T-helper 2 cell treated with Interferon-gamma antibody and Interleukin-4, amounts not matched to agents 5 μg/mL and 100 μg/mL, for 36 hours (primary cell): Measurements from ENCODE around the gene CDH26.

Experiments
- DNase-seq: peaks from one replicate; pipeline ENCODE4 v3.0.0; 2021; ENCODE audit warnings: low spot score
- H3K27ac Mint-ChIP-seq: one replicate; pipeline ENCODE4 v1.8.0; 2021; ENCODE audit warnings: mild to moderate bottlenecking, mixed read lengths
- H3K27me3 Mint-ChIP-seq: one replicate; pipeline ENCODE4 v1.8.0; 2021; ENCODE audit warnings: low read depth, mixed read lengths
- H3K36me3 Mint-ChIP-seq: one replicate; pipeline ENCODE4 v1.8.0; 2021; ENCODE audit warnings: low read depth, mixed read lengths
- H3K4me1 Mint-ChIP-seq: one replicate; pipeline ENCODE4 v1.8.0; 2021; ENCODE audit warnings: low read depth, mixed read lengths
- H3K4me3 Mint-ChIP-seq: one replicate; pipeline ENCODE4 v1.8.0; 2022; ENCODE audit warnings: mild to moderate bottlenecking, moderate library complexity, mixed read lengths
- H3K9me3 Mint-ChIP-seq: one replicate; pipeline ENCODE4 v1.8.0; 2021; ENCODE audit warnings: mixed read lengths

CDH26 gene

DNA sequence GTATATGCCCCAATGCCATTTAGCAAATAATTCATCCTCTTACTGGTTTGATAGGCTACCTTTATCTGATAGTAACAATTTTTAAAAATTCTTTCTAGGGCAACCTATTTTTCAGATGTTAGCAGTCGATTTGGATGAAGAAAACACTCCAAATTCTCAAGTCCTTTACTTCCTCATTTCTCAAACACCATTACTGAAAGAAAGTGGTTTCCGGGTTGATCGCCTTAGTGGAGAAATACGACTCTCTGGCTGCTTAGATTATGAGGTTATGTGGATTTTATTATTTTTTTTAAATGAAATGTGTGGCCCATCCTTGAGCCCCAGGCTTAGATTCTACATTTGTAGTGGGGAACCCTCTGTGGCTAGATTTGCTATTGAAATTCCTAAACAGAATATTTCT, 26.3 kb downstream of the CDH26 start:
- H3K36me3 Mint-ChIP-seq, result no peaks in the 10 kb centered on the region
- no peak for DNase-seq
- H3K4me3 Mint-ChIP-seq, result no peak overlapping the region
- H3K27ac Mint-ChIP-seq, result no peak overlapping the region
- H3K27me3 Mint-ChIP-seq, result no peaks in the 10 kb centered on the region
- H3K9me3 Mint-ChIP-seq, result no peaks in the 10 kb centered on the region
- H3K4me1 Mint-ChIP-seq, result peaks cover 3% of the 10 kb centered on the region

DNA sequence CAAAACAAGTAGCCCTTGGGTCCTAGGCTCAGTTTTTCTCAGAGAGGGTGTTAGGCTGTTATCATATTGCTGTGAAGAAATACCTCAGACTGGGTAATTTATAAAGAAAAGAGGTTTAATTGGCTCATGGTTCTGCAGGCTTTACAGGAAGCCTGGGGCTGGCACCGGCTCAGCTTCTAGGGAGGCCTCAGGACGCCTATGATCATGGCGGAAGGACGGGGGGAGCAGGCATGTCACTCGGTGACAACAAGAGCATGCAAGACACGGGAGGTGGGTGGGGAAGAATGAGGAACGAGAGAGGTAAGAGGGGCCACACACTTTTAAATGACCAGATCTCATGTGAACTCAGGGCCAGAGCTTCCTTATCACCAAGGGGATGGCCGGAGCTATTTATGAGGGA, 26.9 kb downstream of the CDH26 start:
- H3K4me1 Mint-ChIP-seq, result peaks cover 3% of the 10 kb centered on the region
- DNase-seq, result no peak
- no peaks in the 10 kb centered on the region for H3K27me3 Mint-ChIP-seq
- H3K27ac Mint-ChIP-seq, result no peak overlapping the region
- H3K36me3 Mint-ChIP-seq, result no peaks in the 10 kb centered on the region
- H3K9me3 Mint-ChIP-seq, result no peaks in the 10 kb centered on the region
- H3K4me3 Mint-ChIP-seq, result no peak overlapping the region

DNA sequence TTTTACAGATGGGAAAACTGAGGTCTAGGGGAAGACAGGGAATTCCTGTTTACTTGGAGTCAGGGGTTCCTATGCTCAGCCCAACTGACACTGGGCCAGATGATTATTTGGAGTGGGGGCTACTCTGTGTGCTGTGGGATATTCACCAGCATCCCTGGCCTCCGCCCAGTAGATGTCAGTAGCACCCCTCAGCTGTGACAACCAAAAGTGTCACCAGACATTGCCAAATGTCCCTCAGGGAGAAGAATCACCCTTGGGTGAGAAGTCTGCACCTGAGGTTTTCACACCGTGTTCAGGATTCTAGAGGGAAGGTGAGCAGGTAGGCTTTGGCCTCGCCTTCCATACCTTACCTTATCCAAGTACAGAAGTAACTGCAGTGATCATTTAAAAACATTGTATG, 27.6 kb downstream of the CDH26 start:
- Mint-ChIP-seq H3K27me3 (no peaks in the 10 kb centered on the region), H3K36me3 (no peaks in the 10 kb centered on the region), H3K27ac (no peak overlapping the region), H3K4me1 (peaks cover 3% of the 10 kb centered on the region), H3K4me3 (no peak overlapping the region), H3K9me3 (no peaks in the 10 kb centered on the region)
- no peak for DNase-seq

DNA sequence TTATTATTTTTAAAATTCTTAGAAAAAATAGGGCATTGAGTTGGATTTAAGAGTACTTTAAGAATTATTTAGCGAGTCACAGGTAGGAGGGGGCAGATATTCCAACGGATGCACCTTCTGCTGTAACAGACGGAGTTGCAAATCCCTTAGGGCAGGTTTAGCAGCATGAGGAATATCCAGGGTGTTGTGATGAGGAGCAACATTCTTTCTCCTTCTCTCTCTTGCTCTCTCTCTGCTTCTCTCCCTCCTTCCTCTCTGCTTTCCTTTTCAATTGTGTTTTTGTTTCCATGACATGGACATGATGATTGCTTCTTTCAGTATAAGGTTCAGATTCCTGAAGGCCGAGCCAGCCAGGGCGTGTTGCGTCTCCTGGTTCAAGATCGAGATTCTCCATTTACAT, 28.9 kb downstream of the CDH26 start:
- H3K9me3 Mint-ChIP-seq, result no peaks in the 10 kb centered on the region
- no peaks in the 10 kb centered on the region for H3K27me3 Mint-ChIP-seq
- H3K36me3 Mint-ChIP-seq, result no peaks in the 10 kb centered on the region

GRCh38 chr20:59988141-59988540, 29.9 kb downstream of the CDH26 start:
- Mint-ChIP-seq H3K4me1 (peaks cover 3% of the 10 kb centered on the region), H3K27ac (no peak overlapping the region), H3K4me3 (no peak overlapping the region), H3K27me3 (no peaks in the 10 kb centered on the region), H3K36me3 (no peaks in the 10 kb centered on the region), H3K9me3 (no peaks in the 10 kb centered on the region)
- no peak for DNase-seq

More for the DNA sequence above, 28.9 kb downstream of the CDH26 start:
- no peak overlapping the region for H3K27ac Mint-ChIP-seq
- H3K4me3 Mint-ChIP-seq, result no peak overlapping the region
- peaks cover 3% of the 10 kb centered on the region for H3K4me1 Mint-ChIP-seq
- DNase-seq, result no peak

GRCh38 chr20:59992526-59993084, 34.4 kb downstream of the CDH26 start:
- peaks cover 3% of the 10 kb centered on the region for H3K4me1 Mint-ChIP-seq
- no peaks in the 10 kb centered on the region for H3K36me3 Mint-ChIP-seq
- no peak for DNase-seq
- H3K27me3 Mint-ChIP-seq, result peaks cover 4% of the 10 kb centered on the region
- H3K4me3 Mint-ChIP-seq, result no peak overlapping the region
- H3K27ac Mint-ChIP-seq, result no peak overlapping the region
- no peaks in the 10 kb centered on the region for H3K9me3 Mint-ChIP-seq

DNA sequence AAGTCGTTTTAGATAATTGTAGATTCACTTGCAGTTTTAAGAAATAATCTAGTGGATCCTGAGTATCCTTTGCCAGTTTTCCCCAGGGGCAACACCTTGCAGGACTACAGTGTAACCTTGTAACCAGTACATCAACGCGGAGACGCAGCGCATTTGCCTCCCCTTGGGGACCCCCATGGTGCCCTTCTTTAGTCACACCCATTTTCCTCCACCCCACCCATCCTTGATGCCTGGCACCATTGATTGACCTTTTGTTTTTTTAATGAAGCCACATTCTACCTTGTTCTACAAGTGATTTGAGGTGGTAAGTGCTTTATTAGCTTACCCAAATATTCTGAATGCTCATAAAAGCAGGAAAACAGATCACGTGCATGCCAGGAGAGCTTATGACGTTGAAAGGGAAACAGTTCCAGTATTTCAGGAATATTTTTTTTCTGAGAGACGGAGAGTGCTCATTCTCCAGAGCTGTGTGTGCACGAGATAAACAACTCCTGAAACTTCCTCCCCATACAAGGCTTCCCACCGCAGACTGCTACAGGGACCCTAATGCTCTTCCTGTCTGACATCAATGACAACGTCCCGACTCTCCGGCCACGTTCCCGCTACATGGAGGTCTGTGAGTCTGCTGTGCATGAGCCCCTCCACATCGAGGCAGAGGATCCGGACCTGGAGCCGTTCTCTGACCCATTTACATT, 35.7 kb downstream of the CDH26 start:
- DNase-seq, result no peak
- no peak overlapping the region for H3K4me3 Mint-ChIP-seq

DNA sequence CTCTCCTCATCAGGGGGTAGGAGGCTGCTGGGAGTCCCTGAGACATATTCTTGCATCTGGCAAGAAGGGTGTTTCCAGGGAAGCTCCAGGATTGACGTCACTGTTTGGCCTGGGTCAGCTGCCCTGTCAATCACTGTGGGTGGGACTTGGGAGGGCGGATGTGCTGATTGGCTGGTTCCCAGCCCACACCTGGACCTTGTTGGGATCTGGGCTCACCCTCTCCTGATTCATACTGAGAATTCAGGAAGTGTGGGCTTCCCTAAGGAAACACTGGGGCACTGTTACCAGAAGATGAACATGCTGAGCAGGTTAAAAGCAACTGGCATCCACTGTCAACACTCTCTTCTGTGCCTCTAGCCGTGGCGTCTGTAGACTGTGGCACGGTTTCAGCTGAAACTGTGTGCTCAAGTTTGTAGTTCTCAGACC, 36.5 kb downstream of the CDH26 start:
- no peak overlapping the region for H3K27ac Mint-ChIP-seq
- DNase-seq, result no peak
- H3K4me1 Mint-ChIP-seq, result no peaks in the 10 kb centered on the region
- no peak overlapping the region for H3K4me3 Mint-ChIP-seq
- H3K27me3 Mint-ChIP-seq, result peaks cover 4% of the 10 kb centered on the region
- H3K36me3 Mint-ChIP-seq, result no peaks in the 10 kb centered on the region
- no peaks in the 10 kb centered on the region for H3K9me3 Mint-ChIP-seq

More for the DNA sequence above, 35.7 kb downstream of the CDH26 start:
- Mint-ChIP-seq H3K27ac (no peak overlapping the region), H3K4me1 (no peaks in the 10 kb centered on the region), H3K27me3 (peaks cover 4% of the 10 kb centered on the region), H3K36me3 (no peaks in the 10 kb centered on the region), H3K9me3 (no peaks in the 10 kb centered on the region)

GRCh38 chr20:59996108-59996507, 37.9 kb downstream of the CDH26 start:
- Mint-ChIP-seq H3K4me3 (no peak overlapping the region), H3K4me1 (no peaks in the 10 kb centered on the region), H3K27ac (no peak overlapping the region), H3K9me3 (no peaks in the 10 kb centered on the region), H3K27me3 (peaks cover 4% of the 10 kb centered on the region), H3K36me3 (no peaks in the 10 kb centered on the region)
- DNase-seq, result no peak

- H3K27me3 Mint-ChIP-seq, result peaks cover 4% of the 10 kb centered on the region
- no peaks in the 10 kb centered on the region for H3K4me1 Mint-ChIP-seq
- no peak overlapping the region for H3K27ac Mint-ChIP-seq
- DNase-seq, result no peak
- H3K36me3 Mint-ChIP-seq, result no peaks in the 10 kb centered on the region
- H3K4me3 Mint-ChIP-seq, result no peak overlapping the region
- H3K9me3 Mint-ChIP-seq, result no peaks in the 10 kb centered on the region
Observed at GRCh38 chr20:59997896-59998295, 39.7 kb downstream of the CDH26 start.

DNA sequence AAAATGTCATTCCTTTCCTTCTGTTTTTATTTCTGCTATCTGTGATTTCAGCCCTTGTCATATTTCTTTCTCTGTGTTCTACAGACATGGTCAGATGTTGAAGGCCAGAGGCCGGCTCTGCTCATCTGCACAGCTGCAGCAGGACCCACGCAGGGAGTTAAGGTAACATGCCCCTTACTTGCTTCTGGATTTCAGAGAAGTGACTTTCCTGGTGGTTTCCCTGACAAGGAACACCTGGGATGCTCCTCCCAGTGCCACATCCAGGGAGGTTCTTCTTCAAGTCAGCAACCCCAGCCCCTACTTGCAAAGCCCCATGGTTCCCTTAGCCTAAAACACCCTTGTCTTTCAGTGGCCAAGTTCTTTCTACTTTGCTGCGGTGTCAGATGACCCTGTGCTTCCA, 41.3 kb downstream of the CDH26 start:
- no peak for DNase-seq
- no peaks in the 10 kb centered on the region for H3K4me1 Mint-ChIP-seq
- H3K4me3 Mint-ChIP-seq, result no peak overlapping the region
- no peaks in the 10 kb centered on the region for H3K9me3 Mint-ChIP-seq
- H3K36me3 Mint-ChIP-seq, result no peaks in the 10 kb centered on the region
- no peaks in the 10 kb centered on the region for H3K27me3 Mint-ChIP-seq
- no peak overlapping the region for H3K27ac Mint-ChIP-seq

- no peak for DNase-seq
- Mint-ChIP-seq H3K4me3 (no peak overlapping the region), H3K27me3 (no peaks in the 10 kb centered on the region), H3K27ac (no peak overlapping the region), H3K9me3 (no peaks in the 10 kb centered on the region), H3K36me3 (no peaks in the 10 kb centered on the region), H3K4me1 (no peaks in the 10 kb centered on the region)
Observed at GRCh38 chr20:60000271-60001042, 42.2 kb downstream of the CDH26 start.

GRCh38 chr20:60001108-60001507, 42.9 kb downstream of the CDH26 start:
- Mint-ChIP-seq H3K4me3 (no peak overlapping the region), H3K4me1 (no peaks in the 10 kb centered on the region), H3K27ac (no peak overlapping the region), H3K27me3 (no peaks in the 10 kb centered on the region), H3K9me3 (no peaks in the 10 kb centered on the region), H3K36me3 (no peaks in the 10 kb centered on the region)
- DNase-seq, result no peak

DNA sequence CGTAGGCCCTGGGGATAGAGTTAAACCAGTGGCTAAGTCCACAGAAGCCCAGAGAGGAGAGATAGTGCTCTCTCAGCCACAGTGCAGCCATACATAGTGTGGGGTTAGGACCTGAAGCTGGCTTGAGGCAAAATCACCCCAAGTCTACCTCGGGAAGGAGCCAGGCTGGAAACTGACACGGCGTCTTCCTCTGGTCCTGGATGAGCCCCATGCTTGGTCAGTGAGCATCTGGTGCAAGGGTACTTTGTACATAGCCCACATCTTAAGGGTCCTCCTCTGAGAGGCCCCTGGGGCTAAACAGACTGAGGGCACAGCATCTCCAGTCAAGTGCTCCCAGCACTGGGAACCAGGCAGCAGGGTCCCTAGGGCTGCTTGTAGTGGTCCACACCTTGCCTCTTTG, 45.6 kb downstream of the CDH26 start:
- peaks cover 4% of the 10 kb centered on the region for H3K4me1 Mint-ChIP-seq
- H3K36me3 Mint-ChIP-seq, result no peaks in the 10 kb centered on the region
- no peaks in the 10 kb centered on the region for H3K9me3 Mint-ChIP-seq
- no peak overlapping the region for H3K27ac Mint-ChIP-seq
- DNase-seq, result no peak
- no peak overlapping the region for H3K4me3 Mint-ChIP-seq
- no peaks in the 10 kb centered on the region for H3K27me3 Mint-ChIP-seq
